Measurements from ENCODE around the gene ZMYM2.
"Not testable (repeated sequence)": the region's sequence is repeated elsewhere in the genome, so short reads cannot be mapped to it uniquely, and the experiment has no call there.

The ZMYM2 gene

GRCh38 chr13:19958155-19959111 lies at the start of gene ZMYM2:
ZMYM2 (plus strand) TSS chr13:19958727; CDS start chr13:19993073, 34,346 bp downstream.
- peak; percentile 100 for DNase-seq (ENCODE audit: low spot score)

GRCh38 chr13:19910336-19911072 lies 48.0 kb upstream of the ZMYM2 start:
- DNase-seq (ENCODE audit: low spot score), result peak; percentile 40

DNA sequence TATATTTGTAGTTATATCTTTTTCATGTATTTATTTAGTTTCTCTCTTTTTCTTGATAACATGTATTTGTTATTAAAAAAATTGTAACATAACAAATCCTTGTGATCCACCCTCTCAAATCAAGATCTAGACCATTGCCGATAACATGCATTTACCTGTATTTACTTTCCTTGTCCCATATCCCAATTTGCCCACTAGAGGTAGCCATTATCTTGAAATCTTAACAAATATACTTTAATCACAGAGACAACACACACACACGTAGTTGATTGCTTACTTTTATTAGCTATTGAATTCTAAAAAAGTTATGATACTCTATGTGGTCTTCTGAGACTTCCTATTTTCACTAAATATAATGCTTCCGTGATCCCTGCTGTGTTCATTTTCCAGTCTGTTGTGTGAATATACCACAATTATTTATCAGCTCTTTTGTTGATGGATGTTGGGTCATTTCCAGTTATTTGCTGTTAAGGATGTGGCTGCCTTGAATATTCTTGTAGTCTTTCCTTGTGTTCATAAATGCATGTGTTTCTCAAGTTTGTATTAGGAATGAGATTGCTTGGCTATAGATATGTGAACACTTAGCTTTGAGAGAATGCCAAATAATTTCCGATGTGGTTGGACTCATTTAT lies 31.3 kb upstream of the ZMYM2 start:
- DNase-seq (ENCODE audit: low spot score), result peak; percentile 19

- DNase-seq (ENCODE audit: low spot score), result no peak
Measured at GRCh38 chr13:19940106-19940505, 18.4 kb upstream of the ZMYM2 start.

GRCh38 chr13:19950374-19950773 lies 8.2 kb upstream of the ZMYM2 start:
- no peak for DNase-seq (ENCODE audit: low spot score)

DNA sequence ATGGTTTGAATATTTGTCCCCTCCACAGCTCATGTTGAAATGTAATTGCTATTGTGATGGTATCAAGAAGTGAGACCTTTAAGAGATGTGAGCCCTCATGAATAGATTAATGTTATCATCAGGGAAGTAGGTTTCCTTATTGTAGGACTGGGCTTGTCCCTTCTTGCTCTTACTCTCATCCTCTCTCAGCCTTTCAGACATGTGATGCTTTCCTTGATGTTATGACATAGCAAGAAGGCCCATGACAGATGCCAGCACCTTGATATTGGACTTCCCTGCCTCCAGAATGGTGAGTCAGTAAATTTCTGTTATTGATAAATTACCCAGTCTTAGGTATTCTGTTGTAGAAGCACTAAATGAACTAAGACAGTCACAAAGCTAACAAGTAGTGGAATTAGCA lies 5.7 kb upstream of the ZMYM2 start:
- DNase-seq (ENCODE audit: low spot score), result no peak

DNA sequence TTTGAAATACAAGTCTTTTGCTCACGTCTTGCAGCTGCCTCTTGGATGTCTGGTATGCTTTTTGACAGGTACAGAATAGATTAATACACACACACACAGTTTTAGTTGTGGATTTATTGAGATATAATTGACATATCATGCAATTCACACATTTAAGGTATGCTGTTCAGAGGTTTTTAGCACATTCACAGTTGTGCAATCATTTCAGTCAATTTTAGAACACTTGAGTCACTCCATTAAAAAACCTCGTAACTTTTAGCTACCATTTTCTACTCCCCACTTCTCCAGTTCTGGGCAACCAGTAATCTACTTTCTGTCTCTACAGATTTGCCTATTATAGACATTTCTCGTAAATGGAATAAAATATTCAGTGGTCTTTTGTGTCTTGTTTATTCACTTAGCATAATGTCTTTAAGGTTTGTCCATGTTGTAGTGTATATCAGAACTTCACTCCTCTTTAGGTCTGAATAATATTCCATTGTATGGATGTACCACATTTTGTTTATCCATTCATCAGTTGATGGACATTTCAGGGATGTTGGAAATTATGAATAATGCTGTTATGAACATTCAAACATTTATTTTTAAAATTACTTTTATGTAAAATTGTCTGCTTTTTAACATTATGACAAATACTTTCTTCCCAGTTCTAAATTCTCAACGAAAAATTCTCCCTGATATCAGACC lies 2.5 kb upstream of the ZMYM2 start:
- DNase-seq (ENCODE audit: low spot score), result no peak

DNA sequence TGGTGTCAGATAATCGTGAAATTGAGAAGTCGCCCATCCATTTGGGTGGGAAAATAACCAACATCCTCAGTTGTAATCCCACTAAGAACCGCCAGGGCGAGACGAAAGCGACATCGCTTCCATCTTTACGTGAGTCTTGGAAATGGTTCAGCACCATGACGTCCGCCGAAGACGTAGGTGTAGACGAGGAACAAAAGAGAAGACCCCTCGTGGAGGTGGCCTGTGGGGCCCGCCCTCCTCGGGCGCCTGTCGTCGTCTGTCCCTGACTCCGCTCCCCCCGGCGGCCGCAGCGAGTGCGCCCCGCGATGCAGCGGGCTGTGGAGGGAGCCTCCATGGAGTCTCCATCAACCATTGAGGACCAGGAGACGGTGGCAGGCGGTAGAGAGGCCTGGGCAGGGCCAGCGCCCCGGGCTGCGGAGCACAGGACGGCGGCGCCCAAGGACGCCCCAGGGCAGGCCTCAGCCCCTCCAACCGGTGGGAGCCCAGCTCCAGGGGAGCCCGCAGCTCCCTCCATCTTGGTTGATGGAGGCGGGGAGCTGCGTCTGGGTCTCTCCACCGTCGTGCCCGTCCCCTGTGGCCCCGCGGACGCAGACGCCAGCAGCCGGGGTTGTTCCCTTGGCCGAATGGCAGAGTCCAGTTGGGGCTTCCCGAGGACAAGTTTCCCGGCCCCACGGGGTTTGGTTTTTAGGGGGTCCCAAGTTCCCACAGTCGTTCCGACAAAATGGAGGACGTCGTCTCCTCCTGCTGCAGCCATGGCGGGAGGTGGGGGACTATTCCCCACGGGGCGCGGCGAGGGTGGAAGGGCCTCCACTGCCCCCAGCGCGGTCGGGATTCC lies 990 bp upstream of the ZMYM2 start:
- peak; percentile 57 for DNase-seq (ENCODE audit: low spot score)

DNA sequence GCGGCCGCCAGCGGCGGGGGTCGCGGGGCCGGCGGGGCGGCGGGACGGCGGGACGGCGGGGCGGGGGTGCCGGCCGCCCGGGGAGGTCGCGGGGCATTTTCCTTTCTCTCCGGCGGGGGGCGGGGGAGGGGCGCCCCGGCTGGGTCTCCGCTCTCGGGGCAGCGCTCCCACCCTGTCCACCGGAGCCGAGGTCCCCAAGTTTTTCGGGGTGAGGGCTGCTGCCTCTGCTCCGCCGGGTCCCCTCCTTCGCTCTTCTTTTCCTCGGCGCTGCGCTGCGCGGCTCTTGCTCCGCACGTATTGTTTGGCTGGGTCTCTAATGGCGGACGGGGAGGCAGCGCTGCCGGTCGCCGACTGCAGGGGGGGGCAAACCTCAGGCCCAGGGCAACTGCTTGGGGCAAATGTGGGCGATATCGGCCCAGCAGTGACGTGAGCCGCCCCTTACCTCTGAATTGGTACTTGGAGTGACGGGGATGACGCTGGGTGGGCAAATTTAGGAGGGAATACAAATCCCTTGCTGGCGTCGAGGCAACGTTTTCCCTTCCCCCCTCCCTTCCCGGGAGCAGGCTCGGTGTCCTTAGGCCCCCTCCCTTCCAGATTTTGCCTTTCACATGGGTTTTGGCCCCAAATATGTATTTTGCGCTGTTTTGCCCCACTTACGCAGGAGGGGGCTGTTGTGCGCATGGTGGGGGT lies 759 bp downstream of the ZMYM2 start:
- peak; percentile 65 for DNase-seq (ENCODE audit: low spot score)

DNA sequence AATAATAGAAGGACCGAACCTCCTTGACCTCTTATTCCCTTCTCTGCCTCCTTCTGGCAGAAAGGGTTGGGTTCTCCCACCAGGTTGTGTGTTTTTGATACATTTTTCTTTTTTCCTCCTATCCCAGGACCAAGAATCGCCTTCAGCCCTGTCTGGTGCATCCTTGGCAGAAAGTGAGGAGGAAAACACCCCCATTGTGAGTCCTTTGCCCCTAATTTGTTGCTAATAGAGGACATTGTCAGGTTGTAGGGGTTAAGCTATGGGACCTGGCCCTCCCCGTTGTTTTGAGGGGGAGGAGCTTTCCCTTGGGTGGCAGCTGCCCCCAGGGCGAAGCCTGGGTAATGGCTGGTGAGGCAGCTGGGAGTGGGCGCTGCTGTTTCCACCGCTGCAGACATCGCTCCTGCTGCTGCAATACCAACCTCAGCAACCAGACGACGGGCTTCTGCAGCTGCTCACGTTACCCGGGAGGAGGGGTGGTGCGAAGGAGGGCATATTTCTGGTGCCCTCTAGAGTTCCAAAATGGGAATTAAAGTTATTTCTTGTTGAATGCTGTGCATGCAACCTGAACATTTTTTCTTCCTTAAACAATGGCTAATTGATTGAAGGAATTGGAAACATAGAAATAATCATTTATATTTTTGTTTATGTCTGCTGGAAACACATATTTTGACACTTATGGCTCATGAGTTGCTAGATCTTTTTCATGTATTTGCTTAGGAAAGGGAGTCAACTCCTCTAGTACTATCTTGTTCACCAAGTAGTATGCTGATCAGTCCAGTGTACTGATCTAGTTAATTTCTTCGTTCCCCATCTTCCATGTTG lies 1.5 kb downstream of the ZMYM2 start:
- DNase-seq (ENCODE audit: low spot score), result peak; percentile 87

GRCh38 chr13:19960653-19960976 lies 2.1 kb downstream of the ZMYM2 start:
- no peak for DNase-seq (ENCODE audit: low spot score)

DNA sequence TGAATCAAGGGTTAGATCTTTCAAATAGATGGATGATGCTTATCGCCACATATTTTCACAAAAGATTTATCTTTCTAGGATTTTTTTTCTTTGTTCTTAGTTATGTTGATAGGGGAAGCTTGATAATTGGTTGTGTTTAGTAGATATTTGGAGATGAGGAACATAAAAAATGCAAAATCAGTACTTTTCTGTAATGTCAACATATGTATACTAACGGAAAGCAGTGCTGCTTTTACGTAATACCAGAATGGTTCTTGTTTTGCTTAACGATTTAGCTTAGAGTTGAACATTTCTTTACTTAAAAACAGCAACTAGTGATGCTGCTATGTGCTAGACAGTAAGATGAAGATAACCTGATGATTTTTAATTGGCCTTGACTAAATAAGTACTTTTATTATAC lies 3.0 kb downstream of the ZMYM2 start:
- no peak for DNase-seq (ENCODE audit: low spot score)

GRCh38 chr13:19961924-19962323 lies 3.4 kb downstream of the ZMYM2 start:
- no peak for DNase-seq (ENCODE audit: low spot score)

GRCh38 chr13:19962894-19963293 lies 4.4 kb downstream of the ZMYM2 start:
- no peak for DNase-seq (ENCODE audit: low spot score)

- no peak for DNase-seq (ENCODE audit: low spot score)
Measured at GRCh38 chr13:19967621-19968020, 9.1 kb downstream of the ZMYM2 start.

DNA sequence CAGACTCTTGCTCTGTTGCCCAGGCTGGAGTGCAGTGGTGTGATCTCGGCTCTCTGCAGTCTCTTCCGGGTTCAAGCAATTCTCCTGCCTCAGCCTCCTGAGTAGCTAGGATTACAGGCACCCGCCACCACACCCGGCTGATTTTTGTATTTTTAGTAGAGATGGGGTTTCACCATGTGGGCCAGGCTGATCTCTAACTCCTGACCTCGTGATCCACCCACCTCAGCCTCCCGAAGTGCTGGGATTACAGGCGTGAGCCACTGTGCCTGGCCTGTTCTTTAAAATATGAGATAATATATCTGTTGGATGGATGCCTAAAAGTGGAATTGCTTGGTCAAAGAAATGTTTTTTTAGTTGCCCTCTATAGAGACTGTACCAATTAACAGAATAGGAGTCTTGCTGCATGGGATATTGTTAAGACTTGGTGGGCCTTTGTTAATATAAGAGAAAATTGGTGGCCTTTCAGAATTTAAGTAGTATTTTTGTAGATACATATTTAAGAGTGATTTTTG lies 16.0 kb downstream of the ZMYM2 start:
- DNase-seq (ENCODE audit: low spot score), result not testable (repeated sequence)

DNA sequence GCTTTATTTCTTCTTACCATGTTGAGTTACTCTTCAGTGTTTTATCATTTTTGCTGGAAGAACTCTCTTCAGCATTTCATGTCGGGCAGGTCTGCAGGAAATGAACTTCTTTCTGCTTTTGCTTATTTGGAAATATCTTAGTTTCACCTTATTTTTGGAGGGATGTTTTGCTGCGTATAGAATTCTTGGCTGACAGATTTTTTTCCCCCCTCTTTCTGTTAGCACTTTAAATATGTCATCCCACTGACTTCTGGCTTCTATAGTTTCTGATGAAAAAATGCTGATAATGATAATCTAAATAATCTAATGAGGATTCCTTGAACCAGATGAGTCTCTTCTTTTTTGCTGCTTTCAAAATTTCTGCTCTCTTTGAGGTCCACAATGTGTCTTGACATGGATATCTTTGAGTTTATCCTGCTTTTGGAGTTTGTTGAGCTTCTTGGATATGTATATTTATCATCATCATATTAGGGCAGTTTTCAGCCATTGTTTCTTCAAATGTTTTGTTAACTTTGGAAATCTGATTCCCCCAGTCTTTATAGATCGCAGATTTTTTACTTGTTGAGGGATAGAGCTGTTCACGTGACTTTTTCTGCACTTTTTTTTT lies 20.4 kb downstream of the ZMYM2 start:
- no peak for DNase-seq (ENCODE audit: low spot score)

DNA sequence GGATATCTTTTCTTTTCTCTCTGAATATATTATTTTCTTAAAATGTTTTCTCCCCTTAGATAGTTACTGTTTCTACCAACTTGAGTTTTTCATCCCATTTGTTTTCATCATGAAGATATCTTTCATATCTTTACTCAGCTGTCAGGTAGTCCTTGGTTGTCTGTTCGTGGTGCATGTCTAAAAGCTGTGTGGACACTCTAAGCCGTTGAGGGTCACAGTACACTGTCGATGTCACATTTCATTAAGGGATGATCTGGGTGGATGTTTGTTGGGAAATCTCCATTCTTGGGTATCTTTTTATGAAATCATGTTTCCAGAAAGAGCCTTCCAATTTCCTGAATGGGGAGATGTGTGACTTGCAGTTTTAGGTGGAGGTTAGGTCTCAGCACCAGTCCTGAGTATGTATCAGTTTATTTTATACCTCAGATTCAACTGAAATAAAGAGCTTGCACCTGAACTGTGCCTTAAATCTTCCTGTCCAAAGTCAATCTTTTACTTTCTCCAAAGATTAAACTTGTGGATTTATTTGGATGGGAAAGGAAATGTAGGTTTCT lies 23.2 kb downstream of the ZMYM2 start:
- DNase-seq (ENCODE audit: low spot score), result no peak
